HepG2 (cell line): ENCODE measurements around the gene HELZ. TPM values are rescaled to one million over a fixed set of nuclear protein-coding genes. Genes with fewer than 3 reads are reported as not detected.

Experiments used
- ATAC-seq: fragments of 200-7000 bp; cut with Tn5 transposase; 3 replicates; pipeline ENCODE4 v1.9.1; 2020; ENCODE audit warnings: mild to moderate bottlenecking, moderate library complexity
- BruUV-seq: library from RNA; stranded (reverse); fragments of 400-500 nt; replicated peaks from 2 replicates; lab custom pipeline; 2021; lab: Mats Ljungman, UMichigan
- CTCF ChIA-PET: fragments of 300-600 bp; formaldehyde crosslinking; extraction: SDS; loops from one replicate; lab custom pipeline; 2021; ENCODE audit warnings: low total read pairs, inconsistent platforms, low intra/inter-chr PET ratio; lab: Yijun Ruan, JAX
- POLR2A ChIA-PET: fragments of 350-600 bp; sonication (Branson Sonifier 250); formaldehyde crosslinking; loops from one replicate; lab custom pipeline; 2020; ENCODE audit warnings: antibody characterized with exemption, inconsistent platforms; lab: Yijun Ruan, JAX
- DNase-seq: peaks from one replicate; pipeline ENCODE4 v3.0.0-alpha.2; 2015; ENCODE audit warnings: low spot score
- FAIRE-seq: peaks from 3 replicates; lab custom pipeline; 2011; peaks lifted over from hg19 to GRCh38; lab: Jason Lieb, UNC
- H2AFZ ChIP-seq: one replicate; pipeline ENCODE4 v1.6.1; 2011; ENCODE audit warnings: low read length, inconsistent platforms
- H3K27ac ChIP-seq: fragments of 300-600 bp; 3 replicates; pipeline ENCODE4 v1.8.0; 2011; ENCODE audit warnings: mixed run types, mild to moderate bottlenecking, mixed read lengths, low read length, inconsistent platforms; ENCODE audit not compliant: insufficient read depth; ENCODE audit errors: extremely low read length
- H3K27me3 ChIP-seq, 2 experiments: fragments of 200-600 bp in 1 of 2; 2 replicates in 1 of 2; 3 replicates in 1 of 2; pipeline versions ENCODE4 v1.6.0 to v1.8.0; 2011; ENCODE audit warnings: low read length in 2 of 2, mild to moderate bottlenecking in 2 of 2, moderate library complexity in 2 of 2, inconsistent platforms in 1 of 2; ENCODE audit not compliant: insufficient read depth in 2 of 2, control insufficient read depth in 1 of 2
- H3K36me3 ChIP-seq, 2 experiments: fragments of 200-600 bp in 1 of 2; replicated peaks in 1 of 2; 2 replicates in 1 of 2; 3 replicates in 1 of 2; pipeline versions ENCODE4 v1.5.1 to v1.8.0; 2011; ENCODE audit warnings: low read length in 2 of 2, inconsistent platforms in 1 of 2; ENCODE audit not compliant: insufficient read depth in 2 of 2, control insufficient read depth in 1 of 2
- H3K4me1 ChIP-seq: 2 replicates; pipeline ENCODE4 v1.5.1; 2012; ENCODE audit warnings: low read length, inconsistent platforms; ENCODE audit not compliant: insufficient read depth
- H3K4me2 ChIP-seq: 2 replicates; pipeline ENCODE4 v1.6.0; 2011; ENCODE audit warnings: low read depth, low read length, inconsistent platforms
- H3K4me3 ChIP-seq, 3 experiments: fragments of 200-600 bp in 1 of 3; sonication (generic), shearing (Covaris generic) in 1 of 3; replicated peaks in 1 of 3; 2 replicates each; pipeline ENCODE4 v1.5.1; 2011 to 2016; ENCODE audit warnings: low read length in 3 of 3, inconsistent platforms in 2 of 3, low read depth in 2 of 3, mild to moderate bottlenecking in 2 of 3, control low read depth in 1 of 3, mixed read lengths in 1 of 3; ENCODE audit not compliant: insufficient read depth in 1 of 3
- H3K79me2 ChIP-seq: one replicate; pipeline ENCODE4 v1.6.1; 2011; ENCODE audit warnings: low read length, inconsistent platforms; ENCODE audit not compliant: insufficient read depth
- H3K9ac ChIP-seq: 2 replicates; pipeline ENCODE4 v1.6.0; 2011; ENCODE audit warnings: mild to moderate bottlenecking, low read depth, low read length, inconsistent platforms; ENCODE audit not compliant: insufficient read depth
- H3K9me3 ChIP-seq: 2 replicates; pipeline ENCODE4 v1.5.1; 2012; ENCODE audit warnings: mild to moderate bottlenecking, low read length
- H4K20me1 ChIP-seq: 2 replicates; pipeline ENCODE4 v1.6.0; 2011; ENCODE audit warnings: inconsistent platforms, mild to moderate bottlenecking, low read length, moderate library complexity; ENCODE audit not compliant: insufficient read depth
- FOXO1 ChIP-seq: sonication (generic); formaldehyde crosslinking; IDR thresholded peaks from 2 replicates; pipeline ENCODE4 v1.4.0; 2020; ENCODE audit warnings: missing genetic modification reagents
- HINFP ChIP-seq: sonication (generic); formaldehyde crosslinking; IDR thresholded peaks from 2 replicates; pipeline ENCODE4 v1.4.0; 2020; ENCODE audit warnings: low read depth, mild to moderate bottlenecking, missing genetic modification reagents
- HMG20B ChIP-seq: conservative IDR thresholded peaks from 2 replicates; pipeline ENCODE4 v1.6.1; 2016; ENCODE audit warnings: missing genetic modification reagents, missing compliant biosample characterization
- KDM3A ChIP-seq: IDR thresholded peaks from 2 replicates; pipeline ENCODE4 v1.6.1; 2018; ENCODE audit warnings: low read depth, missing compliant biosample characterization
- MED8 ChIP-seq: sonication (generic); formaldehyde crosslinking; IDR thresholded peaks from 2 replicates; pipeline ENCODE4 v1.8.1; 2023; ENCODE audit warnings: mild to moderate bottlenecking, missing genetic modification reagents; ENCODE audit not compliant: insufficient replicate concordance
- ONECUT2 ChIP-seq: sonication (generic); formaldehyde crosslinking; IDR thresholded peaks from 2 replicates; pipeline ENCODE4 v1.4.0; 2020; ENCODE audit warnings: missing genetic modification reagents
- RORA ChIP-seq: sonication (generic); formaldehyde crosslinking; IDR thresholded peaks from 2 replicates; pipeline ENCODE4 v1.5.0; 2020; ENCODE audit warnings: mild to moderate bottlenecking, missing genetic modification reagents, moderate library complexity
- SALL2 ChIP-seq: sonication (generic); formaldehyde crosslinking; IDR thresholded peaks from 2 replicates; pipeline ENCODE4 v1.8.1; 2023; ENCODE audit warnings: mild to moderate bottlenecking, missing genetic modification reagents, inconsistent platforms
- SKI ChIP-seq: fragments of 450-650 bp; IDR thresholded peaks from one replicate; pipeline ENCODE4 v1.6.1; 2018; ENCODE audit warnings: mild to moderate bottlenecking; ENCODE audit not compliant: partially characterized antibody
- TBX3 ChIP-seq: fragments of 450-650 bp; IDR thresholded peaks from 2 replicates; pipeline ENCODE4 v1.6.1; 2017; ENCODE audit warnings: antibody characterized with exemption, mild to moderate bottlenecking, inconsistent platforms, borderline replicate concordance
- TEAD3 ChIP-seq: optimal IDR thresholded peaks from 2 replicates; pipeline ENCODE3; 2016; ENCODE audit warnings: borderline replicate concordance
- THYN1 ChIP-seq: sonication (generic); formaldehyde crosslinking; IDR thresholded peaks from 2 replicates; pipeline ENCODE4 v1.8.1; 2023; ENCODE audit warnings: low read depth, mild to moderate bottlenecking, moderate library complexity, missing genetic modification reagents, borderline replicate concordance
- ZNF280B ChIP-seq: sonication (generic); formaldehyde crosslinking; IDR thresholded peaks from 2 replicates; pipeline ENCODE4 v1.5.0; 2020; ENCODE audit warnings: missing genetic modification reagents, mild to moderate bottlenecking, borderline replicate concordance
- ZNF629 ChIP-seq: sonication (generic); formaldehyde crosslinking; conservative IDR thresholded peaks from 2 replicates; pipeline ENCODE4 v1.5.0; 2020; ENCODE audit warnings: missing genetic modification reagents
- ZNF746 ChIP-seq: sonication (generic); formaldehyde crosslinking; IDR thresholded peaks from 2 replicates; pipeline ENCODE4 v1.8.0; 2022; ENCODE audit warnings: mild to moderate bottlenecking, missing genetic modification reagents
- WGBS: methylation state at CpG from one replicate; pipeline ENCODE4 v1.1.6; 2017; ENCODE audit warnings: low lambda C conversion rate; 5-methylcytosine and 5-hydroxymethylcytosine counted together
- in situ Hi-C: cut with HindIII; loops from 2 replicates; pipeline ENCODE4 v1.10.0; 2017; ENCODE audit warnings: low pct_unique_long_range_greater_than_20kb; ENCODE audit not compliant: extremely low pct_ligation_motif_present
- intact Hi-C: fragments of 100-400 bp; cut with micrococcal nuclease; formaldehyde crosslinking; loops from one replicate; pipeline ENCODE4 v1.10.0; 2022; ENCODE audit not compliant: unreplicated experiment
- polyA plus RNA-seq, 8 experiments: library from polyadenylated mRNA; depleted of rRNA in 3 of 8; stranded (reverse) in 7 of 8; unstranded in 1 of 8; fragments of >200 nt; fragmentation: Illumina TruSeq in 4 of 8; extraction: Trizol in 4 of 8; gene quantifications; 2 replicates each; pipeline versions ENCODE4 v1.2.1 to v1.2.3, GENCODE V29; 2011 to 2016; ENCODE audit warnings: low read depth in 4 of 8, missing spikeins in 1 of 8, mixed read lengths in 1 of 8; ENCODE audit not compliant: insufficient read depth in 1 of 8
- total RNA-seq, 5 experiments: library from RNA; depleted of rRNA; stranded (reverse); fragments of >200 nt; fragmentation: Illumina TruSeq; extraction: Trizol; gene quantifications; 2 replicates each; pipeline ENCODE4 v1.2.3, GENCODE V29; 2016; ENCODE audit warnings: low read depth in 1 of 5
- TF ChIP-seq, protein P1 (sequence below): sonication (generic); formaldehyde crosslinking; conservative IDR thresholded peaks from 2 replicates; pipeline ENCODE4 v1.4.0; 2020; ENCODE audit warnings: mild to moderate bottlenecking, missing genetic modification reagents, moderate library complexity

Gene HELZ
- total and polyA plus RNA-seq, 2 of the 13 experiments (the other 11 are each of a cell fraction or from before 2014, with no cell fraction given) = 35.3 to 52.4 TPM

DNA sequence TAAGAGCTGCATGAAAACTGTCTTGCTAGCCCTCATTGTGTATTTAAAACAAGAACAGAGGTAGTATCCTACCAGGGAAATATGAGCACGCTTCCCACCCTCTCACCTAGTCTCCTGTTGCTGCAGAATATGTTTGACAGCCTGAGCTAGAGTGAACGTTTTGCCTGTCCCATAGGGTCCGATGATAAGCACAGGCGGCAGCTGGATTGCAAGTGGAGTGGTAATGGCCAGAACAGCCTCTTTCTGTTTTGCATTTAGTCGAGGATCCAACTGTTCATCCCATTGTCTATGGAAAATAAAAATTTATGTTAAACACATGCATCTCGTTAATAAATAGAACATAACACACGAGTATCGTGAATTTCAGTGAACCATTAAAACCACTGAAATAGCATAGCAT, 84.2 kb downstream of the HELZ start:
- BruUV-seq = no TSS peak
- H2AFZ ChIP-seq = no peak overlapping the region
- no peak overlapping the region for H3K4me3 ChIP-seq
- H3K27ac ChIP-seq = no peak overlapping the region
- FAIRE-seq (no peak), ATAC-seq (no peak), DNase-seq (no peak)
- in situ Hi-C loops (no loop called here), intact Hi-C loops (no loop called here)
- no peak overlapping the region for H3K9ac ChIP-seq
- CTCF ChIA-PET = no interaction called here
- H3K9me3 ChIP-seq = no peaks in the 10 kb centered on the region
- no peak for TF ChIP-seq HMG20B (CRISPR knock-in tag)
- no peak for TF ChIP-seq ONECUT2 (CRISPR knock-in tag)
- TF ChIP-seq, protein P1, sequence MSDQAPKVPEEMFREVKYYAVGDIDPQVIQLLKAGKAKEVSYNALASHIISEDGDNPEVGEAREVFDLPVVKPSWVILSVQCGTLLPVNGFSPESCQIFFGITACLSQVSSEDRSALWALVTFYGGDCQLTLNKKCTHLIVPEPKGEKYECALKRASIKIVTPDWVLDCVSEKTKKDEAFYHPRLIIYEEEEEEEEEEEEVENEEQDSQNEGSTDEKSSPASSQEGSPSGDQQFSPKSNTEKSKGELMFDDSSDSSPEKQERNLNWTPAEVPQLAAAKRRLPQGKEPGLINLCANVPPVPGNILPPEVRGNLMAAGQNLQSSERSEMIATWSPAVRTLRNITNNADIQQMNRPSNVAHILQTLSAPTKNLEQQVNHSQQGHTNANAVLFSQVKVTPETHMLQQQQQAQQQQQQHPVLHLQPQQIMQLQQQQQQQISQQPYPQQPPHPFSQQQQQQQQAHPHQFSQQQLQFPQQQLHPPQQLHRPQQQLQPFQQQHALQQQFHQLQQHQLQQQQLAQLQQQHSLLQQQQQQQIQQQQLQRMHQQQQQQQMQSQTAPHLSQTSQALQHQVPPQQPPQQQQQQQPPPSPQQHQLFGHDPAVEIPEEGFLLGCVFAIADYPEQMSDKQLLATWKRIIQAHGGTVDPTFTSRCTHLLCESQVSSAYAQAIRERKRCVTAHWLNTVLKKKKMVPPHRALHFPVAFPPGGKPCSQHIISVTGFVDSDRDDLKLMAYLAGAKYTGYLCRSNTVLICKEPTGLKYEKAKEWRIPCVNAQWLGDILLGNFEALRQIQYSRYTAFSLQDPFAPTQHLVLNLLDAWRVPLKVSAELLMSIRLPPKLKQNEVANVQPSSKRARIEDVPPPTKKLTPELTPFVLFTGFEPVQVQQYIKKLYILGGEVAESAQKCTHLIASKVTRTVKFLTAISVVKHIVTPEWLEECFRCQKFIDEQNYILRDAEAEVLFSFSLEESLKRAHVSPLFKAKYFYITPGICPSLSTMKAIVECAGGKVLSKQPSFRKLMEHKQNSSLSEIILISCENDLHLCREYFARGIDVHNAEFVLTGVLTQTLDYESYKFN (CRISPR knock-in tag) = no peak
- TF ChIP-seq HINFP (CRISPR knock-in tag) = no peak
- no peak for TF ChIP-seq RORA (CRISPR knock-in tag)
- TF ChIP-seq TEAD3 (CRISPR knock-in tag) = no peak
- no peak for TF ChIP-seq FOXO1
- no peak for TF ChIP-seq SKI
- no peak for TF ChIP-seq MED8
- TF ChIP-seq THYN1 (CRISPR knock-in tag) = no peak
- TF ChIP-seq ZNF746 (CRISPR knock-in tag) = no peak
- no peak for TF ChIP-seq SALL2 (CRISPR knock-in tag)
- TF ChIP-seq TBX3 = no peak
- no peak for TF ChIP-seq KDM3A (CRISPR knock-in tag)
- TF ChIP-seq ZNF280B (CRISPR knock-in tag) = no peak
- TF ChIP-seq ZNF629 (CRISPR knock-in tag) = no peak
- no peaks in the 10 kb centered on the region for H3K79me2 ChIP-seq
- H3K27me3 ChIP-seq = no peaks in the 10 kb centered on the region
- H3K4me2 ChIP-seq = no peak overlapping the region
- POLR2A ChIA-PET = no interaction called here
- 95% methylated on average over 8 of the region's 8 CpGs for WGBS
- H3K4me1 ChIP-seq = no peaks in the 10 kb centered on the region
- H3K36me3 ChIP-seq = peaks cover 23 to 56% of the 10 kb centered on the region in 2 experiments
- peaks cover 6% of the 10 kb centered on the region; the same call in 1 of the 2 replicates for H4K20me1 ChIP-seq
